Esophagus muscularis mucosa (tissue), 4 donors: Measurements from ENCODE around the gene HTR2C. TPM values are rescaled to one million over a fixed set of nuclear protein-coding genes. Genes with fewer than 3 reads are reported as not detected.
A peak's percentile ranks its signal among the peaks of the same experiment; 100 is the strongest.

ENCODE experiments used
- DNase-seq: peaks from one replicate; pipeline ENCODE4 v3.0.0-alpha.2; 2017; ENCODE audit errors: extremely low spot score
- H3K27ac ChIP-seq, 4 donors: fragments of 200-600 bp; sonication (generic); replicated peaks in 1 of 4; 1 replicate in 3 of 4; 2 replicates in 1 of 4; pipeline ENCODE4 v1.5.1; 2016 to 2019; ENCODE audit warnings: mild to moderate bottlenecking in 1 of 4
- H3K27me3 ChIP-seq, 4 donors: fragments of 200-600 bp; sonication (generic); one replicate each; pipeline versions ENCODE4 v1.5.1 to v1.6.0; 2016 to 2019
- H3K36me3 ChIP-seq, 4 donors: fragments of 200-600 bp; sonication (generic); one replicate each; pipeline ENCODE4 v1.5.1; 2016 to 2019
- H3K4me1 ChIP-seq, 4 donors: fragments of 200-600 bp; sonication (generic); one replicate each; pipeline ENCODE4 v1.5.1; 2016 to 2019
- H3K4me3 ChIP-seq, 4 donors: fragments of 200-600 bp; sonication (generic); 1 replicate in 2 of 4; 2 replicates in 2 of 4; pipeline ENCODE4 v1.5.1; 2016 to 2019; ENCODE audit warnings: mild to moderate bottlenecking in 4 of 4, moderate library complexity in 1 of 4
- H3K9me3 ChIP-seq, 4 donors: fragments of 200-600 bp; sonication (generic); 1 replicate in 3 of 4; 2 replicates in 1 of 4; pipeline ENCODE4 v1.5.1; 2016 to 2019
- CTCF ChIP-seq, 3 experiments: fragments of 200-600 bp in 2 of 3; fragments of 450-650 bp in 1 of 3; sonication (generic) in 2 of 3; IDR thresholded peaks; one replicate each; pipeline ENCODE4 v1.5.1; 2017 to 2019; ENCODE audit warnings: antibody characterized with exemption in 3 of 3, mild to moderate bottlenecking in 2 of 3, moderate library complexity in 1 of 3
- EP300 ChIP-seq: sonication (generic); formaldehyde crosslinking; IDR thresholded peaks from one replicate; pipeline ENCODE4 v1.6.1; 2017; ENCODE audit warnings: antibody characterized with exemption
- POLR2A ChIP-seq: fragments of 450-650 bp; IDR thresholded peaks from one replicate; pipeline ENCODE4 v1.6.1; 2017; ENCODE audit warnings: antibody characterized with exemption, moderate library complexity, mild to moderate bottlenecking, low read depth
- POLR2AphosphoS5 ChIP-seq, 2 donors: sonication (generic); formaldehyde crosslinking; IDR thresholded peaks; one replicate each; pipeline ENCODE4 v1.6.1; 2017; ENCODE audit warnings: antibody characterized with exemption in 2 of 2
- WGBS: methylation state at CpG from one replicate; pipeline ENCODE4 v1.1.5; 2018; 5-methylcytosine and 5-hydroxymethylcytosine counted together
- intact Hi-C: fragments of 100-400 bp; cut with DNase I; formaldehyde crosslinking; loops from one replicate; pipeline ENCODE4 v1.15.1; 2023
- total RNA-seq, 4 donors: library from RNA; depleted of rRNA; stranded (reverse); fragments of >200 nt; gene quantifications; one replicate each; pipeline versions ENCODE4 v1.1.0 to v1.2.1, GENCODE V29; 2016

The HTR2C gene
- total RNA-seq, 4 donors from 2014 or later, result not detected

- Histone ChIP-seq H3K9me3 (no peaks in the 10 kb centered on the region), H3K4me3 (no peak overlapping the region), H3K4me1 (peaks cover 0 to 40% (median 25%) of the 10 kb centered on the region in 4 donors), H3K27ac (no peak overlapping the region), H3K36me3 (no peaks in the 10 kb centered on the region), H3K27me3 (peaks cover 0 to 55% (median 26%) of the 10 kb centered on the region in 4 donors)
- intact Hi-C loops, result no loop called here
- no peak for DNase-seq
- TF ChIP-seq CTCF (IDR thresholded peaks at IDR 0.05), result no peak
- no peak for TF ChIP-seq EP300
- no peak for TF ChIP-seq POLR2A
- TF ChIP-seq POLR2AphosphoS5 (IDR thresholded peaks at IDR 0.05), result no peak
- 9% methylated on average over 31 of the region's 36 CpGs for WGBS
These were observed 1.0 kb upstream of the HTR2C start for GRCh38 chrX:114582698-114583395.

- intact Hi-C loops, result no loop called here
- Histone ChIP-seq H3K9me3 (no peaks in the 10 kb centered on the region), H3K4me3 (peak overlapping the region in 3 of 4 donors; percentile 20 to 30 (median 29)), H3K27me3 (peaks cover 0 to 55% (median 23%) of the 10 kb centered on the region in 4 donors), H3K4me1 (peaks cover 0 to 40% (median 25%) of the 10 kb centered on the region in 4 donors), H3K27ac (no peak overlapping the region), H3K36me3 (no peaks in the 10 kb centered on the region)
- TF ChIP-seq CTCF (IDR thresholded peaks at IDR 0.05) (no peak), POLR2AphosphoS5 (IDR thresholded peaks at IDR 0.05) (no peak), POLR2A (no peak), EP300 (no peak)
- WGBS, result 4% methylated on average over 21 of the region's 56 CpGs
- no peak for DNase-seq
These were observed 573 bp downstream of the HTR2C start for GRCh38 chrX:114584375-114584943.

GRCh38 chrX:114584983-114585842, 1.3 kb downstream of the HTR2C start:
- DNase-seq, result no peak
- Histone ChIP-seq H3K27me3 (peaks cover 0 to 50% (median 23%) of the 10 kb centered on the region in 4 donors), H3K9me3 (no peaks in the 10 kb centered on the region), H3K36me3 (no peaks in the 10 kb centered on the region), H3K4me1 (peaks cover 0 to 40% (median 25%) of the 10 kb centered on the region in 4 donors), H3K4me3 (no peak overlapping the region), H3K27ac (no peak overlapping the region)
- intact Hi-C loops, result no loop called here
- 11% methylated on average over 27 of the region's 27 CpGs for WGBS
- TF ChIP-seq POLR2AphosphoS5 (IDR thresholded peaks at IDR 0.05) (no peak), CTCF (IDR thresholded peaks at IDR 0.05) (no peak), EP300 (no peak), POLR2A (no peak)

GRCh38 chrX:114591121-114591520, 7.2 kb downstream of the HTR2C start:
- no peak overlapping the region for H3K27ac ChIP-seq
- no peaks in the 10 kb centered on the region for H3K4me1 ChIP-seq
- no peak for DNase-seq
- no peaks in the 10 kb centered on the region for H3K36me3 ChIP-seq
- H3K27me3 ChIP-seq, result peaks cover 0 to 8% (median 0%) of the 10 kb centered on the region in 4 donors
- no peaks in the 10 kb centered on the region for H3K9me3 ChIP-seq
- H3K4me3 ChIP-seq, result no peak overlapping the region
- TF ChIP-seq EP300 (no peak), POLR2A (no peak), CTCF (IDR thresholded peaks at IDR 0.05) (no peak)
- intact Hi-C loops, result no loop called here
- 84% methylated on average over 1 of the region's 1 CpG for WGBS
